GM19240 (cell line): ENCODE measurements around the gene SYN1.
"Not testable (repeated sequence)": the region's sequence is repeated elsewhere in the genome, so short reads cannot be mapped to it uniquely, and the experiment has no call there.

Experiments used
- DNase-seq: peaks from one replicate; pipeline ENCODE4 v3.0.0; 2011; ENCODE audit warnings: low spot score; ENCODE audit not compliant: insufficient read length

Gene SYN1

DNA sequence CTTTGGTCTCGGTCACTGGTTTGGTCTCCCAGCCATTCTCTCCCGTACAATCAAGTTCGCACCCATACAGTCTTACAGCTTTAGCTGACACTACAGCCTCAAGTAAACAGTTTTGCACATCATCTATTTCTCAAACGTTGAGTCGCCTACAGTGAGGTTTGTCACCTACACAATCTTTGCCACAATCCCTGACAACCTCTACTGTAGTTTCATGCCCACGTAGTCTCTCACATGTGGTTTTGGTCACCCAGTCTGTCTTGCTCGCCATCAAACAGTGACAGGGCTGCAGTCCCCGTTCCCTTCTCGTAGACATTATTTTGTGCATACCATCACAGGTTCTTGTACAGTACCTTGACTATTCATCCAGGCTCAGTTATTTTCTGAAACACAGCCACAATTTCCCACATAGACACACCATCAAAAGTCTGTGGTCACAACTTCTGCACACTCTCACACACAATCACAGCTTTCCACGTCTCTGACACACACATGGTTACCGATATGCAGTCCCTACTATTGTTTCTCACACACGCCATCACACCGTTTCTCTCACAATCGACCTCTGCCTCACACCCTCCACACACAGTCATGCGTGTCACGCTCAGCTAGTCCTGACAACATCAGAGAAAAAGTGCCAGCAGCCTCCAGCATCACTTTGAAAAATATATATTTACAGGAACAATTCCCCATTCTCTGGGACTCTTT is 15.4 kb upstream of the SYN1 start:
- DNase-seq = no peak

DNA sequence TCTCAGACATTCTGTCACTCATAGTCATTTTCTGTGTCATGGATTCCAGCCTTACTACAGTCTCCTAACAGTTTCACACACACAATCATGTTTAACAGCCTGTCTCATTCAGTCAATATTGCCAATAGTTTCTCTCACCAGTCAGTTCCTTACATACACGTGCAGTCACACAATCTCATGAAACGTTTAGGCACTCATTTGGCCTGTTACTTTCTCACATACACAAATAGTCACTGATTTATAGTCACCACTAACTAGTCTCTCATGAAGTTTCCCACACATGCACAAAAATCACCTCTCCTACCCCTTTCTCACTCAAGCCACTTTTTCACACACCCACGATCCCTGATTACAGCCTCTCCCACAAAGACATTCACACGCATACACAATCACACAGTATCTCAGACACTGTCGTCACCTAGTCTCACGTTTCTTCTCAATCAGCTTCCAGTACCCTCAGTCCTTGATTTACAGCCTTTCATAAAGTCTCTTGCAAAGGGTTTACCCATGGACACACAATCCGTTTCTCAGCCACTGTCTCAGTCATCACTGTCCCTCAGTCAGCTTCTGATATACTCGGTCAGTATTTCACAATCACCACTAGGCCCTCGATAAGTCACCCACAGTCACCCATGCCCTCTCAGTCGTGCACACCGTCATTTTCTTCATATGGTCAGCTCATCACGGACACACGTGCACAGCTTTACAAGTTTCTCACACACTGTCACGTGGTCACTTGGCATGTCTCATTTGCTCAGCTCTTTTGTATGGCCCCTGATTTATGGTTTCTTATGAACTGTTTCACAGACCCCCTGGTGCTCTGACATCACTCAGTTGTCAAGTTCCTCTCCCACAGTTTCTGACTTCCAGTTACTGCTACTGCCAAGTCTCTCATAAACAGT is 14.3 kb upstream of the SYN1 start:
- no peak for DNase-seq

DNA sequence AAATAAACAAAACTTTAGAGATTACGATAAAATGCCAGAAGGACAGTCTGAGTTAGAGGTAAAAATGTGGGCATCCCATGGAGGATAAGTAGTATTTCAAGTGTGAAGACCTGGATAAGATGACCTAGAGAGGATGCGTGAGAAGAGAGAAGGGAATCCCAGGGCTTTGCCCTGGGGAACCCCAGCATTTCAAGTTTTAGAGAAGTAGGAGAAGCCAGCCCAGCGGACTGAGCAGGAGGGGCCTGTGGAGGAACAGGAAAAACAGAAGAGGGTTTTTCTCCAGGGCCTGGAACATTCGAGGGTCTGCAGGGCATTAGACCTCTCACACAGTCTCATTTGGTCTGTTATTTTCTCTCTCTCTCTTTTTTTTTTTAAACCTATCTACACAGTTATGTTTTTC is 13.0 kb upstream of the SYN1 start:
- DNase-seq = no peak

DNA sequence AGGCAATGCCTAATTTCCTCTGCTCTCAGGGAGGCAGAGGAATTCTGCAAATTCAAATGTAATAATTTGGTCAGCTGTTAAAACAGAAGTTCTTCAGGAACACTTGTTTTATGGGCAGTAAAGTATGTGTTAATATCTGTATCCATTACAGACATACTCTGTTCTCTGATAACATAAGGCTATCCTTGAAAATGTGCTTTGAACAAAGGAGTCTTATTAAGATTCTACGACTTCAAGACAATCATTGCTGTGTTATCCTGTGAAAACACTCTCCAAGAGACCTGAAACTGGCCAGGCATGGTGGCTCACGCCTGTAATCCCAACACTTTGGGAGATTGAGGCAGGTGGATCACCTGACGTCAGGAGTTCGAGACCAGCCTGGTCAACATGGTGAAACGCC is 12.0 kb upstream of the SYN1 start:
- no peak for DNase-seq

DNA sequence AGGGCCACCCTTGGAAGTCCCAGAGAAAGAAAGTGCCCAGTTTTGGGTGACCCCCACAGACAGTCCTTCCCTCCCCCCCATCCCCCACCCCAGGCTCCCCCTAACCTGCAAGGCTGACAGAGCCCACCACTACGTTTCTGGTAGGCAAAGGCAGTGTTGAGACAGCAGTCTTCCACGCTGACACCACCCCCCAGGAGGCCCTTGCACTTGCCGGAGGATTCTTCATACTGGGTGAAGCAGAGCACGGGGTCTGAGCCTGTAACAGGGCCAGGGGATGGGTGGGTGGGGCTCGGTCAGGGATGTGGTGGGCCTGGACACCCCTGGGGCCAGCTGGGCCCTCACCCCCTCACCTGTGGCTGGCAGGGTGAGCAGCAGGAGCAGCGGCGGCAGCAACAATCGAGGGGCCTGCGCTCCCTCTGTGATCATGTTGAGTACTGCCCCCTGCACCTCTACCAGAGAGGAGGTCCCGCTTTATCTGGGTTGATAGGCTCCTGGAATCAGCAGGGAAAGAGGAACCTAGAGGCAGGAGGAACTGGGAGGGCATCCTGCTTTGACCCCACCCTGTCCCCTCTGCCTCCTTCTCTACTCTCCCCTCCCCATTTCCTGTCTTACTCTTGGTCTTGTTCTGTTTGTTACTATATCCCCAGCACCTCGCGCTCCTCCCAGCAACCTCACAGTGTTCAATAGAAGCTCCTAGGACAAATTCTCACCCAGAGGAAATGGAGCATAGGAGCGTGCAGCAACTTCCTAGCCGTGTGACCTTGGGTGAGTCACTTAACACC is 10.0 kb upstream of the SYN1 start, which contains the start of gene CFP:
TSS of gene CFP (minus strand) at position 512 of the 782 bp plus-strand sequence. CDS start at position 426, 86 bp downstream.
- no peak for DNase-seq

DNA sequence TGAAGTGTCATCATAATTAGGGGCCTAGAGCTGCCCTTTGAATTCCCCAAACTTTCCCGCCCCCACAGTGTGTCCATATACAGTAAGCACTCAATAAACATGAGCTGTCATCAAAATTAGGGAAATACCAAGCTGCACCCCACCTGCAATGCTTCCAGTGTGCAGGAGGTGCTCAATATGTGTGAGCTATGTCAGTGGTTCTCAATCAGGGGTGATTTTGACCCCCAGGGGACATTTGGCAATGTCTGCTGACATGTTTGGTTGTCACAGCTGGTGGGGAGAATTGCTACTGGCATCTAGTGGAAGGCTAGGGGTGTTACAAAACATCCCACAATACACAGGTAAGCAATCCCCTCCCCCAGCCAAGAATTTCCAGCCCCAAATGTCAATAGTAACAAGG is 9.3 kb upstream of the SYN1 start:
- no peak for DNase-seq

DNA sequence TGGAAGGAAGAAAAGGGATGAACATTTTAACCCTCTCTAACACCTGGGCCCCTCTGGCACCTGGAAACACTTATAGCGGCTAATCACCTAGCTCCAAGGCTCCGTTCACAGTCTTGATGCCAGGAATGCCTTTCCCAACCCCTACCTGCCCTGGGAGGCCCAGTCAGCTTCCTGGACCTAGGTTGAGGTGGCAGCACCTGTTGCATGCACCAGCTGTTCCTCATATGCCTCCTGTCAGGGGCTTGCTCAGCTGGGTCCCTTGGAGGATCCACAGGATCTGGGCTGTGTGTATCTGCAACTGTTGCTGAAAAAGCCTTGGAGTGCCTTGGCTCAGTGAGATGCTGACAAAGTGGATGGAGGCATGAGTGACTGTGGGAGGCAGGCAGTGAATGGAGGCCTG is 5.7 kb upstream of the SYN1 start:
- DNase-seq = no peak

DNA sequence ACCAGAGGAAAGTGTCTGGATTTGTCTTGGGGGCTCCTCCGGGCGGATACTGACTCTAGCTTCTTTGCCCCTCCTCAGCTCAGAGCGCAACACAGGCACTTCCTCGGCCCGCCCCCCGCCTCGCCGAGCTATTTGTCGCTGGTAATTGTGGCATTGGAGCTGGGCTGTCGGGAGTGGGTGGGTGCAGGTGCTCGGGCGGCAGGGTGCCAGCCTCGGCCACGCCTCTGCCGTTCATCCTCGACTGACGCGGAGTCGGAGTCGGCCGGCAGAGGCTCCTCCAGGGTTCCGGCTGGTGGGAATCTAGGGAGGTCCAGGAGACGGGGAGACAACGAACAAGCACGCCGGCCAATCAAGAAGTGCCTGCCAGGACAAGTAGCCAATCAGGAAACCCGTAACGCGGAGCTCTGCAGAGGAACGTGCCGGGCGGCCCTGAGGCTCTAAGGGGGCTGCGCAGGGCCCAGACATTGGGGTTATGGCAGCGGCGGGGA is 3.9 kb upstream of the SYN1 start:
- no peak for DNase-seq

DNA sequence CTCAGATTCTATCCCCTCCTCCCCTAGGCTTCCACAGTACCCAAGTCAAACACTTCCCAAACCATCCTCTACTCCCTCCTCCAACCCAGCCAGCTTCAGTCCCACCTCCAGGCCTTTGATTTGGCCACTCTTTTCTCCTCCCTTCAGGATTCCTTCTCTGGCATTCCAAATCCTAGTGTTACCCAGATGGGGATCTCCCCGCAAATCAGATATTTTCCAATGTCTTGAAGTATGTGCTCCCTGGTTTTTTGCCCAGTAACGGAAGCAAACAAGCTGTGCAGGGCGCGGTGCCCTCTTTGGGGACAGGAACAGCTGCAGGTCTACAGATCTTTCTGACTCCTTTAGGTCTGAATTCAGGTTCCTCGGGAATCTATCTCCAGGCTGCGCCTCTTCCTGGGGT is 2.2 kb upstream of the SYN1 start:
- DNase-seq = no peak

DNA sequence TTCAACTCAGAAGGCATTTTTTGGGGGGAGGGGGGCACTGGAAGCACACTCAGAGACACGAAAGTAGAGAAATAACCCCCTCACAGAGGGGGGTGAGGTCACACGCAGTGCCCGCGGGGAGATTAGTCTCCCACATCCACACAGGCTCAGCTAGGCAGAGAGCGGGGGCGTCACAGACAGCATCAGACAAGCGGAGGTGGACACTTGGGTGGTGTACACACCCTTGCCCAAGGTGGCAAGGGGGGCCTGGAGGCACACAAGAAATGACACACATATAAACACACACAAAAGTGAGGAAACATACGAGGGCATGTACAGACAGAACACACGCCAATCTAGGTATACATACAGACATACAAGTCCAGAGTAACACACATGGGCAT is 637 bp upstream of the SYN1 start:
- no peak for DNase-seq

DNA sequence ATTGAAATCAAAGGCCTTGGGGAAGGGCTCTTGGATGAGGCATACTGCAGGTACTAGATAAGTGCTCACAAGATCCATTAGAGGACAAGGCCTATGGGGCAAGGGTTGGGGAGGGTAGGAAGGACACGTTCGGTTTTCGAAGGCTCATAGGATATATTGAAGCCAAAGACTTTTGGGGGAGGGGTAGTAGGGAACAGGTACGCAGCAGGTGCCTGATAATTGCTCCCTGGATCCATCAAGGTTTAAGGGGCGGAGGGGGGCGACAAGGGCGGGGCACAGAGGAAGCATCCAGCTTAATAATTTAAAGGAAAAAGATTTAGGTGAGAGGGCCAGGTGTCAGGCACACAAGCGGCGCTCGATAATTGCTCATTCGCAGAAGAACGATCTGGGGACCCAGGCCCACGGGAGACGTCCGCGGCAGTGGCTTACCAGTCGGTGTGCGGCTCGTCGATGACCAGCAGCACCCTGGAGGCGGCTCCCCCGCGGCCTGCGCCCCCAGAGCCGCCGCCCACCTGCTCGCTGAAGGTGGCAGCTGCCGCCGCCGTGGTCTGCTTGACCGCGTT is 653 bp downstream of the SYN1 start:
- no peak for DNase-seq

DNA sequence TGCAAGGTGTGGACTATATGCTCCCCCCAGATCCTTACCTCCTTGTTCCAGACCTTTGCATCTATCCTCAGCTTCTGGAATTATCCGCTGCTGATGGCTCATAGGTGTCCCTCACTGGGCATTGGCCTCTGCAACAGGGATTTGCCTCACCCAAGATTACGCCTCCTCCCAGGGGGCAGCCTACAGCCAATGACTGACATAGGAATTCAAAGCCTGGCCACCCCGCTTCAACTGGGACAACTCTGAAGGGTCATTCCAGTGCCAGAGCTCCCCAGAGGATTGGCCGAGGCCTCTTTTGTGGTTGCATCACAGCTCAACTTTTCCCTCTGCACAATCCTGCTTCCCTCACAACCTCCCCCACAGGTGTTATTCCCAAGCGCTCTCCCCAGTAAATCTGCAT is 5.0 kb downstream of the SYN1 start:
- DNase-seq = no peak

DNA sequence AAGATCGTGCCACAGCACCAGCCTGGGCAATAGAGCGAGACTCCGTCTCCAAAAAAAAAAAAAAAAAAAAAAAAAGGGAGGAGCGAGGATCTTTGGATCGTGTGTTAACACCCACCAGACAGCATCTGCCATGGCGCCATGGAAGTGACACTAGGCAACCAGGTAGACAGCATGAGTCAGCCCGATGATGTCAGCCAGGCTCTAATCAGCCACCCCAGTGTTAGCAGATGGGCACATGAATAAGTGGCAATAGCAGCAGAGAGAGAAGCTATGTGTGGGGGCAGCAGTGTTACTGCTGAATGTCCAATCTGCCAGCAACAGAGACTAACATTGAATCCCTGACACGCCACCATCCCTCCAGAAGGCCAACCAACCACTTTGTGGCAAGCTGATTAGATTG is 6.6 kb downstream of the SYN1 start:
- DNase-seq = no peak

DNA sequence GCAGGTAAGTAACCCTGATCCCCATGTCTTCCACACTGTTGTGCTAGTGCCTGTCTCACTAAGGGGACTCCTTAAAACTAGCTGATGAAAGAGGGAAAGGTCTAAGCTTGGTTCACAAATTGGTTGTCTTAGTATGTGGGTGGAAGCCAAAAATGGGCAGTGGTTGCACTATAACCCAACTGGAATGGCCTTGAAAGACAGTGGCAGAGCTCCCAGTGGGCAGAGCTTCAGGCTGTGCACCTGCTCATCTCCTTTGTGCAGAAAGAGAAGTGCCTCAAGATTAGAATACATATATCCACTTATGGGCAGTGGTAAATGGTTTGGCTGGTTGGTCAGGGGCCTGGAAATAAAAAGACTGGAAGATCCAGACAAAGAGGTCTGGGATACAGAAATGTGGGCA is 7.2 kb downstream of the SYN1 start:
- DNase-seq = no peak

DNA sequence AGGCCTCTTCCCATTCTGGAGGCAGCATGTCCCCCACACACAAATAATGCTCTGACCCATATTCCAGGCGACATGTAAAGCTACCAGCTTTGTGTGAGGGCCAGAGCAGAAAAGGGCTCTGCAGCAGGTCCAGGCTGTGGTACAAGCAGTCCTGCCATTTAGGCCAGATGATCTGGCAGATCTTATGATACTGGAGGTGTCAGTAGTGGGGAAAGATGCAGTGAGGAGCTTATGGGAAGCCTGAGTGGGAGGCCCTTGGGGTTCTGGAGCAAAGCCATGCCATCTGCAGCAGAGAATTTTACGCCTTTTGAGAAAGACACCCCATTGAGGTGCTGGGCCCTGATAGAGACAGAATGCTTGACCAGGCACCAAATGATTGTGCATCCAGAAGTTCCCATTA is 7.7 kb downstream of the SYN1 start:
- DNase-seq = no peak

DNA sequence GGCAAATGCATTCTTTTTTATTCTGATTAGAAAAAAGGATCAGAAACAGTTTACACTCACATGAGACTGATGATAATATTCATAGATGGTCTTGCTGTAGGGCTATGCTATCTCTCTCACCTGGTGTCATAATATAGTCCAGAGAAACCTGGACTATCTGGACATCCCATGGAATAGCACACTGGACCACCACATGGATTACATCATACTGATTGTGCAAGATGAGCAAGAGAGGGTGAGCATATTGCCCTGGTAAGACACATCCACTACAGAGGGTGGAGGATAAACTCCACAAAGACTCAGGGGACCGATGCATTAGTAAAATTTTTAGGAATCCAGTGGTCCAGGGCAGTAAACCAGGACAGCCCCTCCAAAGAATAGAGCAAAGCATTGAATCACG is 8.2 kb downstream of the SYN1 start:
- no peak for DNase-seq

DNA sequence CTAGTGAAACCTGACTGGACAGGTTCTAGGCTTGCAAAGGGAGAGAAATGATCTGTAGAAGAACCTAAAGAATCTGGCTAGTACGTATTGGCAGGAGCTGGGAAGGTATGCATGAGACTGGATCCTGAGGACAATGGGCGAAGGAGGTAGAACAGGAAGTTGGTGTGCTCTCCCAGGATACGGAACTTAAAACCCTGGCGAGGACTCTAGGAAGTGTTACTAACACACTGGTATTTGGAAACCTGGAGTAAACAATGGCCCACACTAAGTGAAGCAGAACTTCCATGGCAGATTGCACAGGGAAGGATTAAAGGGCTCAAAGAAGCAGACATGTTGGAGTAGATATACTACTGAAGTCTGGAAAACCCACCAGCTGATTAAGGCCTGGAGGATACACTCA is 9.1 kb downstream of the SYN1 start:
- DNase-seq = no peak

DNA sequence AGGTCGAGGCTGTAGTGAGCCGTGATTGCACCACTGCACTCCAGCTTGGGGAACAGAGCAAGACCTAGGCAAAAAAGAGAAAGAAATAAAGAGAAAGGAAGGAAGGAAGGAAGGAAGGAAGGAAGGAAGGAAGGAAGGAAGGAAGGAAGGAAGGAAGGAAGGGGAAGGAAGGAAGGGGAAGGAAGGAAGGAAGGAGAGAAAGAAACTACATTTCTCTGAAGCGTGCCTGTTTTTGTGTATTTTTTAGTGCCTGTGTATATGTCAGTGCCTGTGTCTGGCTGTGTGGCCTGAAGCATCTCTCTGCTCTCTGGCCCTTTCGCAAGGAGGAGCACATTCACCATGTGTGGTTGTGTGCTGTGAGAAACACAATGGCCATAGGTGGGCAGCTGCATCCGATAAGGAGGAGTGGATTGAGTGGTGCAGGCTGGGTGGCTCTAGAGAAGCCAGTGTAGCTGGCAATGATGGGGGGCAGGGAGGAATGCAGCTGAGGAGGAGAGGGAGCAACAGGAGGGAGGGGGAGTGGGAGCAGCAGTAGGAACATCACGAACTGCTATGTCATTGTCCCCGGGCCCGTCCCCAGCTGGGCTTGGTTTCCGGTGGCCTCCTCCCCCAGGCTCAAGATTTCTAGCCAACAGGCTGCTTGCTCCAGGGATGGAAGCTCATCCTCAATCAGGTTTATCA is 11.4 kb downstream of the SYN1 start:
- no peak for DNase-seq

DNA sequence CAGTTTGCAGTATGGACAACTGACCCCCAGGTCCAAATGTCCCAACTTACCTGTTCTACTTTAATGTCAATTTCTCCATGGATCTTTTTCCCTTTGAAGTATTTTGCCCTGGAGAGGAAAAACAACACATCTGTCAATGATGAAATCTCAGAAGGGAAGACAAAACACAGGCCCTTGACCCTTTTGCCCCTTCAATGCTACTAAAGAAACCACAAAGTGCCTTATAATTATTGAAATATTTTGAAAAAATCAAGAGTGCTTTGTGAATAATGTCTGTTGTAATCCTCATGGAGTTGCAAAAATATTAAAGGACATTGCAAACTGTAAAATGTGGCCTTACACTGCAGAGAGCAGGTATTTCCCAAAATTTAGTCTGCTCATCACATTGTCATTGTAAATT is 12.6 kb downstream of the SYN1 start:
- DNase-seq = no peak

DNA sequence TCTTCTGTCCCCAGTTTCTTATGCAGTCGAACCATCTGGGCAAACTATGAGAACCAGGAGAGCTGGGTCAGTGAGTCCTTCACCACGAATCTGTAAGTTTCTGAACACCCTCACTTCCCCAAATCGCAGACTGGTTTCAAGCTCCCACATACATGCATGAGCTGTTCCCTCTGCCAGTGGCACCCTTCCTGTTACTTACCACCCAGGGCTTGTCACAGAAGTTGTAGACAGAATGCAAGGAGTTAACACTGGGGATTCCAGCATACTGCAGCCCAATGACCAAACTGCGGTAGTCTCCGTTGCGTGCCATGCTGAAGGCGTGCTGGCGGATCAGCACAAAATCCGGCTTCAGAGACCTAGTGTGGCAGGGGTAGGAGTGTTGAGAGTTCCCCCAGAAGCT is 14.6 kb downstream of the SYN1 start:
- DNase-seq = no peak

DNA sequence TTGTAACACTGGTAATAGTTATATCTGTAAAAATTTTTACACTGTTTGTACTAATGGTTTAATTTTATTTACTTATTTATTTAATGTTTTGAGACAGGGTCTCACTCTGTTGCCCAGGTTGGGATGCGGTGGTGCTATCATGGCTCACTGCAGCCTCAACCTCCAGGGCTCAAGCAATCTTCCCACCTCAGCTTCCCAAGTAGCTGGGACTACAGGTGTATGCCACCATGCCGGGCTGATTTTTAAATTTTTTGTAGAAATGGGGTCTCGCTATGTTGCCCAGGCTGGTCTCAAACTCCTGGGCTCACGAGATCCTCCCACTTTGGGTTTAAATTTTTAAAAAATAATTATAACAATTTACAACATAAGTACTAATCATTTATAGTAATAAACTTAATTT is 16.5 kb downstream of the SYN1 start:
- not testable (repeated sequence) for DNase-seq
